Hepatocyte (in vitro differentiated cells): ENCODE measurements around the gene USP24.

Experiments
- EZH2phosphoT487 ChIP-seq: fragments of 200-600 bp; sonication (generic); IDR thresholded peaks from one replicate; pipeline ENCODE4 v1.6.1; 2018; ENCODE audit warnings: antibody characterized with exemption, mild to moderate bottlenecking, low read depth, moderate library complexity; ENCODE audit not compliant: unreplicated experiment, severe bottlenecking
- TF ChIP-seq, protein P1 (sequence below): fragments of 200-600 bp; sonication (generic); IDR thresholded peaks from 2 replicates; pipeline ENCODE4 v1.5.1; 2016; ENCODE audit warnings: antibody characterized with exemption, mild to moderate bottlenecking; ENCODE audit not compliant: poor library complexity

DNA sequence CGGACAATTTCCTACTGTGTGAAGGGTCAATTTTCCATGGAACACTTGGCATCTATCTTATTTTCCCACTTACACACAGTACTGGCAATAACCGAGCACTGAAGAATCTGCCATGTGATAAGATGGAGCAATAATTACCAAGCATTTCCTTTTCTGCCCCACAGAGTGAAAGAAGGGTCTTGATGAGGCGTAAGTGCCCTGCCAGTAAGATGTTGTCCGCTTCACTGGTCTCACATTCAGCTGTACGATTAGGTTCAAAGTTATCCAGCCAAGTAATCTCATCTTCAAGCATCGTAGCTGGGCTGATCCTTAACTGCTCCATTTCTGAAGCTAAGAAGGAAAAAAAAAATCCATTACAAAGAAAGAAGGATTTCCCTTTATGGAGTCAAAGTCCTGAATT is 108.1 kb downstream of the USP24 start:
- TF ChIP-seq, protein P1, sequence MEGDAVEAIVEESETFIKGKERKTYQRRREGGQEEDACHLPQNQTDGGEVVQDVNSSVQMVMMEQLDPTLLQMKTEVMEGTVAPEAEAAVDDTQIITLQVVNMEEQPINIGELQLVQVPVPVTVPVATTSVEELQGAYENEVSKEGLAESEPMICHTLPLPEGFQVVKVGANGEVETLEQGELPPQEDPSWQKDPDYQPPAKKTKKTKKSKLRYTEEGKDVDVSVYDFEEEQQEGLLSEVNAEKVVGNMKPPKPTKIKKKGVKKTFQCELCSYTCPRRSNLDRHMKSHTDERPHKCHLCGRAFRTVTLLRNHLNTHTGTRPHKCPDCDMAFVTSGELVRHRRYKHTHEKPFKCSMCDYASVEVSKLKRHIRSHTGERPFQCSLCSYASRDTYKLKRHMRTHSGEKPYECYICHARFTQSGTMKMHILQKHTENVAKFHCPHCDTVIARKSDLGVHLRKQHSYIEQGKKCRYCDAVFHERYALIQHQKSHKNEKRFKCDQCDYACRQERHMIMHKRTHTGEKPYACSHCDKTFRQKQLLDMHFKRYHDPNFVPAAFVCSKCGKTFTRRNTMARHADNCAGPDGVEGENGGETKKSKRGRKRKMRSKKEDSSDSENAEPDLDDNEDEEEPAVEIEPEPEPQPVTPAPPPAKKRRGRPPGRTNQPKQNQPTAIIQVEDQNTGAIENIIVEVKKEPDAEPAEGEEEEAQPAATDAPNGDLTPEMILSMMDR = no peak
- no peak for TF ChIP-seq EZH2phosphoT487
